NCI-H2107 treated with DMSO at 0.1 percent for 48 hours (cell line): Measurements from ENCODE around the gene MVB12A.
A peak's percentile ranks its signal among the peaks of the same experiment; 100 is the strongest.

Experiments used
- DNase-seq: peaks from one replicate; lab custom pipeline; 2025; ENCODE audit not compliant: unreplicated experiment; lab: John Stamatoyannopoulos, UW

Gene MVB12A

DNA sequence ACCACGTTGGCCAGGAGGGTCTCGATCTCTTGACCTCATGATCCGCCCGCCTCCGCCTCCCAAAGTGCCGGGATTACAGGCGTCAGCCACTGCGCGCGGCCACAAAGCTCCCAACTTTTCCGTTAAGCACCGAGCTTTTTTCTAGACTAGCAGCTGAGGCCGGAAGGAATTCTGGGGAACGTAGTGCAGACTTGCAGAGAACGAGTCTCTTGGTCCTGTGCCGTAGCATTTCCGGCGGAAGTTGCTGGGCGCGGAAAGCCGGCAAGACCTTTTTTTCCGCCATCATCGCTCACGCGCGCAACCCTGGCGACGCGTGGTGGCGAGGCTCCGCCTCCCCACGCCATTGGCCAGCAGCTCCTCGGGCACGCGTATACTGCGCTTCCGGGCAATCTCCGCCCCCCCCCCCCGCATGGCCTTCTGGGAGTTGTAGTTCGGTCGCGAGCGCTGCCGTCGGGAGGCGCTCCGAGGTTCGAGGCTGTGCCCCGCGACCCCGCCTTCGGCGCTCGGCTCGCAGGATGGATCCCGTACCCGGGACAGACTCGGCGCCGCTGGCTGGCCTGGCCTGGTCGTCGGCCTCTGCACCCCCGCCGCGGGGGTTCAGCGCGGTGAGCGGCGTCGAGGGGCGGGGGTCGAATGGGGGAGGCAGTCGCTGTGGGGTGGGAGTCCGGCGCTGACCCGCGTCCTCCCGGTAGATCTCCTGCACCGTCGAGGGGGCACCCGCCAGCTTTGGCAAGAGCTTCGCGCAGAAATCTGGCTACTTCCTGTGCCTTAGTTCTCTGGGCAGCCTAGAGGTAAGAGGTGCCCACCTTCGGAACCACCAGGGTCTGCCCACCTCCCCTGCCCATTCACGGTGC lies at the start of gene MVB12A:
MVB12A (plus strand) TSS at position 427 of the 854 bp plus-strand sequence; CDS start at position 516, 89 bp downstream.
- peak; percentile 88 for DNase-seq

DNA sequence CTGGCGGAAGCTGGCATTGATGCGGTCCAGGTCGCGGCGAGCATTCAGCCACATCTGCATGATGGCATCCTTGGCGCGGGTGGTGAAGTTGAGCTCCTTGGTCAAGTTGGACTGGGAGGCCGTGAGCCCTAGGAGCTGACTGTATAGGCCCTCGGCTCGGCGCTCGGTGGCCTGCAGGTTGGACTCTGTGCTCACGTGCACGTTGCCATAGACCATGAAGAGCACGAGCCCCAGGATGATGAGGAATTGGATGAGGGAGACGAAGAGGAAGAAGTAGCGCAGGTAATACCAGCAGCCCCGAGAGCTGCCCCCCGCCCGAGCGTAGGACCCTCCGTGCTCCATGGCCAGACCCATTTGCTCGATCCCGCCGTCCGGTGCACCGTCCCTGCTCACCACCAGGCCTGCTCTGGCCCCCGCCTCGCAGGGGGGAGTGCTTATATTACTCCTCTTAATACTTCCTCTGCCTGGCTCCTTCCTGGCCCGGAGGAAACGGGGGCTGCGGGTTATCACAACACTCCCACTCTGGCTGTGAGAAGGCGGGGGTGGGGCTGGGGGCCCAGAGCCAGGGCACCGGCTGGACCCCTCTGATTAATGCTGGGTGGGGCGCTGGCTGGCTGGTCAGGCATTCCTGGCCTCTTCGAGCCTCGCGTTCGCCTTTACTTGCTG lies 42.8 kb upstream of the MVB12A start, which contains the start of gene PLVAP:
PLVAP (minus strand) TSS at position 408 of the 666 bp plus-strand sequence; CDS start at position 354, 54 bp downstream.
- no peak for DNase-seq

DNA sequence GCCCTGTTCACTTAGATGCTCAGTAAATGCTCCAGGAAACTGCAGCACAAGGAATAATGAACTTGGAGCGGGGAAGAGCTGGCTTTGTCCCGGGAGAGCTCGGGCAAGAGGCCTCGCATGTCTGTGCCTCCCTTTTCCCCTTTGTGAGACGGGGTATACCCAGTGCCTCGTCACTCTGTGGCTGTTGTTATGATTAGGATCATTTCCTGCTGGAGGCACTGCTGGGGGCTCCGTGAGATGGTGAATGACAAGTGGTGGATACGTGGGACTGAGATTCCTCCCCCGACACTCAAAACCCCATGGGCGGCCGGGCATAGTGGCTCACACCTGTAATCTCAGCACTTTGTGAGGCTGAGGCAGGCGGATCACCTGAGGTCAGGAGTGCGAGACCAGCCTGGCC lies 41.6 kb upstream of the MVB12A start:
- DNase-seq, result no peak

DNA sequence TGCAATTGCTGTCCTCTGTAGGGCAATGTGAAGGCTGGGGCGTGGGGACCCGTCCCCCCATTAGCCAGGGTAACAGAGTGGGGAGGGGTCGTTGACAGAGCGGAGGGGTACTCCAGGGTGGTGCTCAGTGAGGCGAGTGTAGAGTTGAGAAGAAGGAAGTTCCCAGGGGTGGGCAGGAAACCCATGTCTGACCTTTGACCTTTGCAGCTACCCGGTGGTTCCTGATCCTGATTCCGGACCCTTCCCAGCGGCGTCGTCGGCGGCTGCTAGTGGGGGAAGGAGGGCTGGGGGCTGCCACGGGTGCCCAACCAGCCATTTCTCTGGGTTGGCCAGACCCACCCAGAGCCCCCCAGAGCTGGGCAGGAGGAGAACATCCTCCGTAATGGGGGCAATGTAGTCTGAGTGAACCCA lies 40.6 kb upstream of the MVB12A start:
- no peak for DNase-seq

DNA sequence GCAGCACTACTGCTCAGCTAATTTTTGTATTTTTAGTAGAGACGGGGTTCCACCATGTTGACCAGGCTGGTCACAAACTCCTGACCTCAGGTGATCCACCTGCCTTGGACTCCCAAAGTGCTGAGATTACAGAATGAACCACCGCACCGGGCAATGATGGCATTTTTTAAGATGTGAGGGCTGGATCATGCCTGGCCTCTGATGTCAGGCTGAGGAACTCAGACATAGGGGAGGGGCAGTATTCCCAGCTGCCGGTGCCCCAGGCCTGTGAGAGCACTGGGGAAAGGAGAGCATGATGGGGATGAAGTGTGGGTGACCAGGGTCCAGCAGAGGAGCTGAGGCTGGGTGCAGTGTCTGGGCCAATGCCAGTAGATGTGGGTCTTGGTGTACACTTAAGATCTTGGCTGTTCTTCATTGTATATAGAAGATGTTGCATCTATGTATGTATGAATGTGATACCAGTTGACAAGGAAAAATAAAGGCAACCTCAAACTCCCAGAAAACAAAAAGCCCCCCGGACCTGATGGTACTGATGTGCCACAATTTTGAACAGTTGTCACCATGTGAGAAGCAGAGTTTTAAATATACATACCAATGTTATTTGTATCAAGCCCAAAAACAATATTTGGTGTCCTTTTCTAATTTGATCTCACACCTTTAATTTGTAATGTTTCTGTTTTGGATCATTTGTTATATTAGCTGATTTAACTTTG lies 39.3 kb upstream of the MVB12A start:
- no peak for DNase-seq

DNA sequence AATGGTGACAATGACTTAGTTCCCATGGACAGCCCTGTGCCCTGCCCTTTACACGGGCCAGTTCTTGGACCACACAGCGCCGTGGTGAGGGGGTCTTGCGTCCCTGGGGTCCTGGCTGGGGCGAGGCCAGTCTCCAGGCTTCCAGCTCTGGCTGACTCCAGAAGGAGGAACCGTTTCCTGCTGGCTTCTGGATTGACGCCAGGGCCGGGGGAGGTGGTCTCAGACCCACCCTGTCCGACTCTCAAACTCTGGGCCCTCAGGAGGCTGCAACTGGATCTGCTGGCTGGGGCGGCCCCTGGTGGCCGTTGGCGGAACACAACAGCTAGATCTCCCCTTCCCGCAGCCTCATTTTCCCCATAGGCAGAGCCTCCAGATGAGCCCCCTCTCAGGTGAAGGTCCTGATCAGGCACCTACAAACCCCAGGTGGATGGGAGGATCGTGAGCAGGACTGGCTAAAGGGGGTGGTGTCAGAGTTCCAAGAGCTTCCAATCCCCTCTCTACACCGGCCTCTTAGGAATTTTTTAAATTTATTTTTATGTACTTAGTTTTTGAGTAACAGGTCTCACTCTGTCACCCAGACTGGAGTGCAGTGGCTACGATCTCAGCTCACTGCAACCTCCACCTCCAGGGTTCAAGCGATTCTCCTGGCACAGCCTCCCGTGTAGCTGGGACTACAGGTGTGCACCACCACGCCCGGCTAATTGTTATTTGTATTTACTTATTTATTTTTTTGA lies 33.8 kb upstream of the MVB12A start:
- DNase-seq, result no peak

DNA sequence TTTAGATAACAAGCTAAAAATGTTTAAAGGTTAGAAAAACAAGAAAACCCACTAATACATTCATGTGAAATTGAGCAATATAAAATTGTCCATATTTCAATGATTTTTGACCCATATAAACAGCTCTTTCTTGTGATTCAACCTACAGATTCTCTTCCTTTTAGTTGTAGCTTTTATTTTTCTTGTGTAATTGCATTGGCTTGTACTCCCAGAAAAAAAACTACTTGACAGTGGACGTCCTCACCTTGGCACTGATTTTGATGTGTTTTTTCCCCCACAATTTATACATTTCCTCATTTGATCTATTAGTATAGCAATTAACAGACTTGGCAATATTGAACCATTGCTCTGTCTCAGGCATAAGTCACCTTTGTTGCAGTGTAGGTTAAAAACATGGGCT lies 30.6 kb upstream of the MVB12A start:
- DNase-seq, result no peak

DNA sequence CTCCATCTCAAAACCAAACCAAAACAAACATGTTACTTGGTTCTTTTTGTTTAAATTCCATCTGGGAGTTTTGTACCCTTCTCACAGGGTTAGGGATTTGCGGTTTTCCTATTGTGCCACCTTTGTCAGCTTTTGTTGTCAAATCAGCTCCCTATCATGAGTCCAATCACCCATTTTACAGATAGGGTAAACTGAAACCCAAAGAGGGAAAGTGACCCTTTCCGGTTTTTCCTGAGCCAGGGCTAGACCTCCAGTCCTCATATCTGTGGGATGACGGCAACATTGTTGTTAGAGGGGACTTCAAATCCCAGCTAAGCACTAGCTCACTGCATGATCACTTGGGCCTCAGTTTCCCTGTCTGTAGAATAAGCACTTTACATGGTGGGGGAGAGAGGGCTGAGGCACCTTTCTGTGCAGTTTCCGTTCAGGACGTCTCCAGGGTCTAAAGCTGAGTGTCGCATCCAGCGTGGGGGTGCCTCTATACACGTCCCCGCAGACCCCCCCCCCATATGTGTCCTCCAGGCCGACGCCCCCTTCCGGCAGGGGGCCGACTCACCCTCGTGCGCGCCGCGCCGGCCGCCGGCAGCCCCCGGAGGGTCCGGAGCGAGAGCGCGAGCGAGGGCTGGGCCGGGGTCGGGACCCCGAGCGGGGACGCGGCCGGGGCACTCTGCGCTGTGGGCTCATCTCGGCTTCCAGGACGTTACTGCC lies 29.7 kb upstream of the MVB12A start:
- DNase-seq, result no peak

DNA sequence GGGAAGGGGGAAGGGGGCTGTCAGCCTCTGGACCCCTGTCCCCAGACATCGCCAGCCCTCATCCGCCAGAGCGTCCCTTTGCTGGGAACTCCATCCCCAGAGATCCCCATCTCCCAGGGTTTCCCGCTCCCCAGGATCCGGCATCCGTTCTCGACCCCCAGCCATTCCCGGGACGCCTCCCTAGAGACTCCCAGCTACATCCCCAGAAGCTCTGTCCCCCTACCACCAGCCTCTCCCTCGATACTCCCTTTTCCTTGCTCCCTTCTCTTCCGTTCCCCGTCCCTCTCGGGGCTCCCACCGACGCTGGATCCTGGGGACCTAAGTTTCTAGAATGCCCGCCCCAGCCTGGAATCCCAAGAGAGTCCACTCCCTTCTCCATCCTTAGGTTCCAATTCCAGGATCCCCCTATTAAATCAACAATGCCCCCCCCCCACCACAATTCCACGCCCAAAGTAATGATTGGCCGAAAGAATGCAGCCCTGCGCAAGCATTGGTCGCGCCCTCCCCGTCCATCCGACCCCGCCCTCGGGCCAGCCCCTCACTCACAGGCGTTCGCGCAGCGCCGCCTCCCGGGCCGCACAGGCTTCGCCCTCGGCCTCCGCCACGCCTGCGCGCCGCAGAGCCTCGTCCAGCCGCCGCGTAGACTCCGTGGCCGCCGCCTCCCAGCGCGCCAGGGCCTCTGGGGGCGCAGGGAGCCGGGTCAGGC lies 29.0 kb upstream of the MVB12A start:
- peak; percentile 36 for DNase-seq

DNA sequence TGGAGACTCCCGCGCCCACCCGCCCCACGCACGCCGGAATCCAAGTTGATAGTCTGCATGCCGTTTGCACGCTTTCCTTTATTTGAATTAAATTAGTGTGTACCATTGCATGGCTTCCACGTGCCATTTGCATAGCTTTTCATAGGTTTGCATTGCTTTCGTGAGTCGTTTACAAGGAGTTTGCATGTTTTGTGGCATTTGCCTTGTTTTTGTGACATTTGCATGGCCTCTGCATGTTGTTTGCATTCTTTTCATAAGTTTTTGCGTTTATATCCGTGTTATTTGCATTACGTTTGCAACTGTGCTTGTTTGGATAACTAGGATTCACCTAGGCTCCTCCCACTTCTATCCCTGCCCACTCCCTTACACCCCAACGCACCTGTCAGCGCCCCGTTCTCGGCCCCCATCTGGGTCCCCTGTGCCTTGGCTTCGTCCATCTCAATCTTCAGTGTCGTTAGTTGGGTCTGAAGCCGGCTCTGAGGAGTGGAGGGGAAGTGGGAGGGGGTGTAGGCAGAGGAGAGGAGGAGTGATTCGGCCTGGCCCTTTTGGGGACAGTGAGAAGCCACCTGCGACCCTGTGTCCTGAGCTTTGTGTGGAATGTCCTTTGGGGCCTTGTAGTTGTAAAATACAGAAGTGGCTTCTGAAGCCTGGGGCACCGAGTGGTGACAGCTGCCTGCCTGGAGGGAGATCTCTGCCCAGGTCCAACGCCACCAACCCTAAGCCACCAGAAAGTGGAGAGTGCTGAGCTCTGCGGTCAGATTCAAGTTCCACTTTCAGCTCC lies 28.3 kb upstream of the MVB12A start:
- no peak for DNase-seq

DNA sequence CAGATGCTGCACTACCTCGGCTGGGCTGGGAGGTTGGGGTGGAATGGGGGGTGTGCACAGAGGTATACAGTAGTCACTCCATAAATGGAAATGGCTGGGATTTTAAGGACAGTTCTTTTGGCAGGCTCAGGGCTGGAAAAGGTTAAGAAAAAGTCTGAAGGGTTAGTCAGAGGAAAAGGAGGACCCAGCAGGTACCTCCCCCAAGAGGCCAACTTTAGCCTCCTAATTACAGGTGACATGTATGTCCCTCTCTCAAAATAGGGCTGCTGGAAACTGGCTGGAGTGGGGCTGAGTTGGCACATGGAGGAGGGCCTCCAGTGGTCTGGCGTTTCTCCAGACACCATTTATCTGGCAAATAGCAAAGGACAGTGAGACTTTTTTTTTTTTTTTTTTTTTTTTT lies 26.8 kb upstream of the MVB12A start:
- no peak for DNase-seq

DNA sequence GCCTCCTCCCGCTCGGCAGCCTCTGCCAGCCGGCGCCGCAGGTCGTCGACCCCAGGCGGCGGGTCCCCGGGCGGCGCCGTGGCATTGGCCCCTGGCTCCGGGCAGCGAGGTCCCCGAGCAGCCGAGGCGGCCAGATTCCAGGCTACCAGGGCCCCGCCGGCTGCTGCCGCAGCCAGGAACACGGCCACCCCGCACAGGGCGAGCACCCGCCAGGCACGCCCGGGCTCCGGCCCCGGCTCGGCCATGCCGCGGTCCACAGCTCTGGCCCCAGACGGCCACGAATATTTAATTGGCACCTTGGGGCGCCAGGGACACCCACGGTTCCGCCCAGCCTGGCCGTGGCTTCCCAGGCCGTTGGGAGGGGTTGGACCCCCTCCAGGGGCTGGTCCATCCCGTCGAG lies 25.9 kb upstream of the MVB12A start, which contains the start of gene CCDC194:
CCDC194 (minus strand) TSS at position 283 of the 400 bp plus-strand sequence; CDS start at position 245, 38 bp downstream.
- DNase-seq, result no peak

DNA sequence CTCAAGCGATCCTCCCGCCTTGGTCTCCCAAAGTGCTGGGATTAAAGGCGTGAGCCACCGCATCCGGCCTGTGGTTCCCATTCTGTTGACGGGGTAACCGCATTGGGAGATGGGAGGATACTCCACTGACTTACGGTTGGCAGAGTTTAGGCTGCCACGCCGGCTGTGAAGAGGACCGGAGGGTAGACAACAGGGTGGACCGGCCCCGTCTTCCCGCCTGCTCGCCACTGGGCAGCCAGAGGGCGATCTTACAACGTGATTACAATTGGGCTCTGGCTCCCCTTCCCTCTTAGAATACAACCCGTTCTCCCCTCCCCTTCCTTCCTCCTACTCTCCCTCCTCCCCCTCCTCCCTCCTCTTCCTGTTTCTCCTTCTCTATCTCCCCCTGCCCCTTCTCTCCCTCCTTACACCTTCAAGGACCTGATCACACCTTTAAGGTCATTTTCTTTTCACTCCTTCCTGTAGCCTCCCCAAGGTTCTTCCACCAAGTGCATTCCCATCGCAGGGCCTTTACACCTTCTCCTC lies 24.9 kb upstream of the MVB12A start:
- no peak for DNase-seq

DNA sequence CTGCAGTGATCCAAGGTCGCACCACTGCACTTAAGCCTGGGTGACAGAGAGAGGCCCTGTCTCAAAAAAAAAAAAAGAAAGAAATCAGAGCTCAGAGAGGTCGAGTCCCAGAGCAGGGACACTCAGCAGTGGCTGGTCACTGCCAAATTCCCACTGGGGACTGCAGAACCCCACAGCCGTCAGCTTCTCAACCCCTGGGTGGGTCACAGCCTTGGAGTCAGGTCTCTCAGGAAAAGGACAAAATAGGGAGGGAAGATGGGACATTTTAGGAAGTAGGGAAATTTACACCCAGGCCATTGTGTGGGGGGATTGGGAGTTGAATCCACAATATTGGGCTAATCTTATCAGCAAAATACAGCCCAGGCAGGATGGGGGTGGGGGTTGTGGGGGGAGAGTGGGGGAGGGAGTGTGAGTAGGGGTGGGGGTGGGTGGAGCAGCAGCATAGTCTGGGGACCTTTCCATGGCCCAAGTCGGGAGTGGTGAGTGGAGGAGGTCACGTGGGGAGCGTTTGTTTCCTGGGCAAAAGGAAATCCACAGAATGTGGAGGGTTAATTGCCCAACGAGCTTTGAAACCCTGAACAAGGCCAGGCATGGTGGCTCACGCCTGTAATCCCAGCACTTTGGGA lies 20.8 kb upstream of the MVB12A start:
- DNase-seq, result no peak

DNA sequence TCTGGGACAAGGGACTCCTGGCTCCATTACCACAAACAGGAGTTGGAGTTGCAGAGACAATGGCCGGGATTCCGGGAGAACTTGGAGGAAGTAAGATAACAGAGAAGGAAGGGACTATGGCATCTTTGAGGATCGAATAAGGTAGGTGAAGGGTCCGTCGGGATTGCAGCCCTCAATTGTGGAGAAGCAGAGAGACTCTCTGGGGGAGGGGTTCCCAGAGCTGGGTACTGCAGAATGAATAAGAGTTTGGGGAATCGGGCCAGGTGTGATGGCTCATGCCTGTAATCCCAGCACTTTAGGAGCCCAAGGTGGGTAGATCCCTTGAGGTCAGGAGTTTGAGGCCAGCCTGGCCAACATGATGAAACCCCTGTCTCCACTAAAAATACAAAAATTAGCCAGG lies 18.2 kb upstream of the MVB12A start:
- DNase-seq, result no peak

DNA sequence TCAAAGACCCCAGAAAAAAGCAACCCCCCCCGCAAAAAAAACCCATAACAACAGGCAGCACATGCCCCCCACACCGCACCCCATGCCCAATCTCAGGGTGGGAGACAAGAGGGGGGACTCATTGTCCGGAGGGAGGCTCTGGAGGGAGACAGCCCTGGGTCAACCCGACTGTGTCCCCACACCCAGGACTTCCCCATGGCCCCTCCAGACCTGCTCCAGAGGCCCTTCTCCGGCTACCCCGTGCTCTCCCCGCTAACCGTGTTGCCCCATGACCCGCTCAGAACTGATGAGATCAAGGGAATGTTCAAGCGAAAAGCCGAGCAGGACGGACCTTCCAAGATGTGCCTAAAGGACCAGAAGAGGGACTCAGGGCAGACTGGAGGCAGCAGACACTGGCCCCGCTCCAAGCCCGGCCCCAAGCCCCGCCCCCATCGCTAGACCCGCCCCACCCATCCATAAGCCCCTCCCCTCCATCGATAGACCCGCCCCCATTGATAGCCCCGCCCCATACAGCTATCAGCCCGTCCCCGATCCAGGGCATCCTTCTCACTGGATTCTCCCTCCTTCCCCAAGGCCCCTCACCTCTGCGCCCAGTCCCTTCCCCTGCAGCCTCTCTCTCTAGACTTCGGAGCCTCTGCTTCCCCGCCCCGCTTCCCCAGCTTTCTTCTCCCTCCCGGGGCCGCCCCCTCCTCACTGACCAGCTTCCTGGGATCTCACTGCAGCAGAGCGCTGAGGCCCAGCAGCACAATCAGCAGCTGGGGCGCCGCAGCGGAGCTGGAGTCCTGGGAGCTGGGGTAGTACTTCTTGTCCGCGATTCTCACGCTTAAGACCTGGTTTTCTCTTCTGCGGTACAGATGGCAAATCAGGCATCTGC lies 16.6 kb upstream of the MVB12A start:
- no peak for DNase-seq

DNA sequence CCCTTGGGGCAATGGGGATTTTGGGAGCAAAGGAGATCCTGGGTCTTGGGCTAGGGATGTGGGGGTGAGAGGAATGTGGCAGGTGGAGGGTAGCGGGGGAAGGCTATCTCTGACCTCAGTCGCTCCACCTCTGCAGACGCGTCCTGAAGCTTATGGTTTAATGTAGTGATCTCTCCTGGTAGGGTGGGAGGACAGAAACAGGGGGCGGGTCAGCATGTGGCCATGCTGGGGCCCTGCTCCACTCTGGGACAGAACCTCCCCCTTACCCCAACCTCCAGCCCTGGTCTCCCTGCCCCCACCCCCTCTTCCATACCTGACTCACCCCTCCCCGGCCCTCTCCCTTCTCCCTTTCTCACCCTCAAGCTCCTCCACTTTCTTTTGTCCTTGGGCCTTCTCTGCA lies 15.8 kb upstream of the MVB12A start:
- DNase-seq, result no peak
